ENCODE measurements around the gene C1orf167.

Gene C1orf167

DNA sequence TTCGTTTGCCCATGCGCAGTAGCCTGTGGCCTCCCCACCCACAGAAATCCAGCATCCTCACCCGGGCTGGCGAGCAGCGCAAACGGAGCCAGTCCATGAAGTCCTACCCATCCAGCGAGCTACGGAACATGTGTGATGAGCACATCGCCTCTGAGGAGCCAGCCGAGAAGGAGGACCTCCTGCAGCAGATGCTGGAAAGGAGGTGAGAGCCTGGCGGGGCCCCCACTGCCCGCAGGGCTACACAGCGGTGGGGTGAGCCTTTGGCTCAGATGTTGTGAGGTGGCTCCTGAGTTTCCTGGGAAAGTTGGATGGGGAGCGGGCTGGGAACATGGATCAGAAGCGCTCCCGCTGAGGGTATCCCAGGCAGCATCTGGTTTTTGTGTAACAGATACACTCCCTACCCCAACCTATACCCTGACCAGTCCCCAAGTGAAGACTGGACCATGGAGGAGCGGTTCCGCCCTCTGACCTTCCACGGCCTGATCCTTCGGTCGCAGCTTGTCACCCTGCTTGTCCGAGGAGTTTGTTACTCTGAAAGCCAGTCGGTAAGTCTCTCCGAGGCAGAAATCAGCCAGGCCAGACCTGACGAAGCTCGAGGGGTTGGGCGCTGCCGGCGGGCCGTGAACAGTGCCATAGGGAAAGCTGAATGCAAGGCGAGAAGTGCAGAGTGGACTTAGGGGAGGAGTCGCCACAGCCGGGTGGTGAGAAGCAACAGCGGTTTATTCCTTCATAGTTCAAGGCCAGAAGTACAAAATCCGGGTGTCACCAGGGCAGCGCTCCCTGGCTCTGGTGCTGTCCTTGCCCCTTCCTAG, 75.2 kb downstream of the C1orf167 start:
- no peak for DNase-seq (ENCODE audit: low spot score)

- DNase-seq (ENCODE audit: low spot score): no peak
Measured at GRCh38 chr1:11837767-11838348, 75.9 kb downstream of the C1orf167 start.

- DNase-seq (ENCODE audit: low spot score): peak; percentile 59
Measured at GRCh38 chr1:11838349-11839272, 76.6 kb downstream of the C1orf167 start.

Measured in RKO (cell line).